Measurements from ENCODE around the gene PROM2. TPM values are rescaled to one million over a fixed set of nuclear protein-coding genes. Genes with fewer than 3 reads are reported as not detected.
"Not testable (repeated sequence)": the region's sequence is repeated elsewhere in the genome, so short reads cannot be mapped to it uniquely, and the experiment has no call there.

PROM2 gene
- total RNA-seq, 1 donor from 2014 or later, result 22.1 TPM

DNA sequence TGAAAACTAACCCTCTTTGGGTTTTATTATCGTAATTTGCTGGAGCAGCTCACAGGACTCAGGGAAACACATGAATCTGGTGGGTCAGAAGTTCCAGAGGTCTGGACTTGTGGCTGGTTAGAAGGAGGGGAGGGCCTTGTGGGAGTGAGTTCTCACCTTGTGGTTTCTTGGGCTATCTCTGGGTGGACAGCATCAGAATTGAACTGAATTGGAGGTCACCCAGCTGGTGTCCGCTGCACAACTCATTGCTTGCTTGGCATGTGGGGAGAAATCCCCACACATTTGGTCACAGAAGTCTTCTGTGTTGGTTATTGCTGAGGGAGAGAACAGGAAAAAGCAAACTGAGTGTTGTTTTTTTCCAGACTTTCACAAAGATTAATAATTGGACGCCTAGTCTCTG, 39.4 kb upstream of the PROM2 start:
- DNase-seq (ENCODE audit: low spot score in 2 of 2, unreplicated experiment in 2 of 2), result no peak
- Mint-ChIP-seq H3K4me1 (no peaks in the 10 kb centered on the region), H3K9me3 (peaks cover 41% of the 10 kb centered on the region), H3K27me3 (ENCODE audit: low read depth) (no peaks in the 10 kb centered on the region), H3K27ac (no peak overlapping the region), H3K4me3 (no peak overlapping the region), H3K36me3 (peaks cover 5% of the 10 kb centered on the region)
- TF ChIP-seq, protein P1, sequence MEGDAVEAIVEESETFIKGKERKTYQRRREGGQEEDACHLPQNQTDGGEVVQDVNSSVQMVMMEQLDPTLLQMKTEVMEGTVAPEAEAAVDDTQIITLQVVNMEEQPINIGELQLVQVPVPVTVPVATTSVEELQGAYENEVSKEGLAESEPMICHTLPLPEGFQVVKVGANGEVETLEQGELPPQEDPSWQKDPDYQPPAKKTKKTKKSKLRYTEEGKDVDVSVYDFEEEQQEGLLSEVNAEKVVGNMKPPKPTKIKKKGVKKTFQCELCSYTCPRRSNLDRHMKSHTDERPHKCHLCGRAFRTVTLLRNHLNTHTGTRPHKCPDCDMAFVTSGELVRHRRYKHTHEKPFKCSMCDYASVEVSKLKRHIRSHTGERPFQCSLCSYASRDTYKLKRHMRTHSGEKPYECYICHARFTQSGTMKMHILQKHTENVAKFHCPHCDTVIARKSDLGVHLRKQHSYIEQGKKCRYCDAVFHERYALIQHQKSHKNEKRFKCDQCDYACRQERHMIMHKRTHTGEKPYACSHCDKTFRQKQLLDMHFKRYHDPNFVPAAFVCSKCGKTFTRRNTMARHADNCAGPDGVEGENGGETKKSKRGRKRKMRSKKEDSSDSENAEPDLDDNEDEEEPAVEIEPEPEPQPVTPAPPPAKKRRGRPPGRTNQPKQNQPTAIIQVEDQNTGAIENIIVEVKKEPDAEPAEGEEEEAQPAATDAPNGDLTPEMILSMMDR (IDR thresholded peaks at IDR 0.05; ENCODE audit: unreplicated experiment), result no peak

- Mint-ChIP-seq H3K4me3 (no peak overlapping the region), H3K9me3 (peaks cover 65% of the 10 kb centered on the region), H3K36me3 (peaks cover 10% of the 10 kb centered on the region), H3K4me1 (no peaks in the 10 kb centered on the region), H3K27me3 (ENCODE audit: low read depth) (no peaks in the 10 kb centered on the region), H3K27ac (no peak overlapping the region)
- no peak for DNase-seq (ENCODE audit: low spot score in 2 of 2, unreplicated experiment in 2 of 2)
- TF ChIP-seq, protein P1 (IDR thresholded peaks at IDR 0.05; ENCODE audit: unreplicated experiment), result no peak
Measured at GRCh38 chr2:95238131-95238530, 36.1 kb upstream of the PROM2 start.

- TF ChIP-seq, protein P1 (IDR thresholded peaks at IDR 0.05; ENCODE audit: unreplicated experiment), result no peak
- Mint-ChIP-seq H3K9me3 (peaks cover 63% of the 10 kb centered on the region), H3K27me3 (ENCODE audit: low read depth) (no peaks in the 10 kb centered on the region), H3K36me3 (peaks cover 13% of the 10 kb centered on the region), H3K4me3 (no peak overlapping the region), H3K27ac (no peak overlapping the region), H3K4me1 (no peaks in the 10 kb centered on the region)
- DNase-seq (ENCODE audit: low spot score in 2 of 2, unreplicated experiment in 2 of 2), result no peak
Measured at GRCh38 chr2:95240091-95240490, 34.2 kb upstream of the PROM2 start.

GRCh38 chr2:95240556-95240955, 33.7 kb upstream of the PROM2 start:
- H3K9me3 Mint-ChIP-seq, result peaks cover 62% of the 10 kb centered on the region
- no peaks in the 10 kb centered on the region for H3K27me3 Mint-ChIP-seq (ENCODE audit: low read depth)
- no peak overlapping the region for H3K27ac Mint-ChIP-seq
- peaks cover 13% of the 10 kb centered on the region for H3K36me3 Mint-ChIP-seq
- DNase-seq (ENCODE audit: low spot score in 2 of 2, unreplicated experiment in 2 of 2), result no peak
- H3K4me3 Mint-ChIP-seq, result no peak overlapping the region
- TF ChIP-seq, protein P1 (IDR thresholded peaks at IDR 0.05; ENCODE audit: unreplicated experiment), result no peak
- no peaks in the 10 kb centered on the region for H3K4me1 Mint-ChIP-seq

GRCh38 chr2:95242084-95242483, 32.2 kb upstream of the PROM2 start:
- not testable (repeated sequence) for DNase-seq (ENCODE audit: low spot score in 2 of 2, unreplicated experiment in 2 of 2)
- peaks cover 67% of the 10 kb centered on the region for H3K9me3 Mint-ChIP-seq

GRCh38 chr2:95258271-95258670, 16.0 kb upstream of the PROM2 start:
- no peak overlapping the region for H3K27ac Mint-ChIP-seq
- H3K4me3 Mint-ChIP-seq, result no peak overlapping the region
- H3K4me1 Mint-ChIP-seq, result peaks cover 9% of the 10 kb centered on the region
- H3K27me3 Mint-ChIP-seq (ENCODE audit: low read depth), result no peaks in the 10 kb centered on the region
- peaks cover 35% of the 10 kb centered on the region for H3K9me3 Mint-ChIP-seq
- TF ChIP-seq, protein P1 (IDR thresholded peaks at IDR 0.05; ENCODE audit: unreplicated experiment), result no peak
- no peak for DNase-seq (ENCODE audit: low spot score in 2 of 2, unreplicated experiment in 2 of 2)
- no peaks in the 10 kb centered on the region for H3K36me3 Mint-ChIP-seq

More at GRCh38 chr2:95242084-95242483, 32.2 kb upstream of the PROM2 start:
- not testable (repeated sequence) for H3K4me3 Mint-ChIP-seq; H3K4me1 Mint-ChIP-seq; H3K27ac Mint-ChIP-seq; H3K27me3 Mint-ChIP-seq (ENCODE audit: low read depth)
- peaks cover 13% of the 10 kb centered on the region for H3K36me3 Mint-ChIP-seq
